H1 (cell line): Measurements from ENCODE around the gene DPH5. TPM values are rescaled to one million over a fixed set of nuclear protein-coding genes. Genes with fewer than 3 reads are reported as not detected.

Experiments
- ASH2L ChIP-seq: fragments of 200-600, 300-600 bp; sonication (generic); IDR thresholded peaks from one replicate; pipeline ENCODE4 v1.7.1; 2017; ENCODE audit warnings: low read length
- BRCA1 ChIP-seq: IDR thresholded peaks from 2 replicates; pipeline ENCODE4 v1.6.1; 2012; ENCODE audit warnings: low read depth, low read length, improper control_type of control experiment
- EGR1 ChIP-seq: IDR thresholded peaks from 2 replicates; pipeline ENCODE4 v1.6.1; 2011; ENCODE audit warnings: low read depth, low read length, borderline replicate concordance
- EP300 ChIP-seq, 2 experiments: IDR thresholded peaks; 1 replicate in 1 of 2; 2 replicates in 1 of 2; pipeline ENCODE4 v1.6.1; 2011 to 2012; ENCODE audit warnings: low read depth in 2 of 2, low read length in 2 of 2, mild to moderate bottlenecking in 2 of 2, borderline replicate concordance in 1 of 2, inconsistent platforms in 1 of 2, moderate library complexity in 1 of 2
- FOSL1 ChIP-seq: IDR thresholded peaks from 2 replicates; pipeline ENCODE4 v1.6.1; 2011; ENCODE audit warnings: mild to moderate bottlenecking, low read depth, low read length, moderate library complexity; ENCODE audit not compliant: insufficient read depth
- HDAC6 ChIP-seq: IDR thresholded peaks from one replicate; pipeline ENCODE4 v1.7.1; 2012; ENCODE audit warnings: low read depth, mild to moderate bottlenecking, inconsistent platforms, low read length, moderate library complexity
- KDM4A ChIP-seq: IDR thresholded peaks from one replicate; pipeline ENCODE4 v1.7.1; 2012; ENCODE audit warnings: low read depth, mild to moderate bottlenecking, moderate library complexity, low read length, inconsistent platforms; ENCODE audit not compliant: severe bottlenecking
- SIN3A ChIP-seq, 2 experiments: IDR thresholded peaks in 1 of 2; conservative IDR thresholded peaks in 1 of 2; 2 replicates each; pipeline ENCODE4 v1.6.1; 2011 to 2012; ENCODE audit warnings: low read length in 2 of 2, improper control_type of control experiment in 1 of 2, low read depth in 1 of 2, mild to moderate bottlenecking in 1 of 2
- polyA plus RNA-seq, 7 experiments: library from polyadenylated mRNA; depleted of rRNA in 3 of 7; stranded (reverse) in 5 of 7; unstranded in 2 of 7; fragments of >200 nt in 5 of 7; fragments of 200-250 nt in 2 of 7; gene quantifications; 1 replicate in 5 of 7; 2 replicates in 1 of 7; 4 replicates in 1 of 7; pipeline versions ENCODE4 v1.2.1 to v1.2.3, GENCODE V29; 2011 to 2013; ENCODE audit warnings: missing spikeins in 2 of 7, mixed read lengths in 2 of 7
- total RNA-seq: library from RNA; stranded (reverse); fragmentation: NEBNext Ultra II Directional; extraction: Animal tissue kit (Norgen Biotek cat#: 25700); gene quantifications from 2 replicates; pipeline ENCODE4 v1.2.1, GENCODE V29; 2021
- TF ChIP-seq, protein P1 (sequence below): IDR thresholded peaks from 2 replicates; pipeline ENCODE4 v1.6.1; 2012; ENCODE audit warnings: inconsistent platforms
- TF ChIP-seq, protein P2 (sequence below): fragments of 300-600 bp; sonication (generic); IDR thresholded peaks from 2 replicates; pipeline ENCODE4 v1.7.1; 2012; ENCODE audit warnings: low read length, moderate library complexity, mild to moderate bottlenecking, inconsistent platforms; ENCODE audit not compliant: insufficient replicate concordance

DPH5 gene
- total and polyA plus RNA-seq, 2 of the 8 experiments (the other 6 are each of a cell fraction or from before 2014, with no cell fraction given) = 67.7 to 106 TPM

DNA sequence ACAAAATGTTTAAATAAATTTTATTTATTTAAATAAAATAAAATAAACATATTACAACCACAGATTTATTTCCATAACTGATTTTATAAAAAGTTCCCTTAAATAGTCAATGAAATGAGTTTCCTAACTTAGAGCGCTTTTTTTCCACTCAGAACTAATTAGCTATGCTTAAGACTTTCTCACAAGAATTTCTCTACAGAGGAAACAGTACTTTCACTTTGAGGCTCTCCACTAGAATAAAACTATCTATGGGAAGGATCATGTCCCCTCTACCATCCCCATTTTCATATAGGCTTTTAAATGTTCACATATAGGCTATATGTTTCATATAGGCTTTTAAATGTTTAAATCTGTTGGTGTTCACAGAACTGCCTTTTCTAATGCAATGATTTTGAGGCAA is 40.0 kb upstream of the DPH5 start (continued):
- no peak for TF ChIP-seq EP300 (IDR thresholded peaks at IDR 0.05; ENCODE audit: borderline replicate concordance in 1 of 2, low read depth in 2 of 2, low read length in 2 of 2)
- TF ChIP-seq ASH2L = no peak
- TF ChIP-seq EGR1 = no peak
- TF ChIP-seq, protein P1, sequence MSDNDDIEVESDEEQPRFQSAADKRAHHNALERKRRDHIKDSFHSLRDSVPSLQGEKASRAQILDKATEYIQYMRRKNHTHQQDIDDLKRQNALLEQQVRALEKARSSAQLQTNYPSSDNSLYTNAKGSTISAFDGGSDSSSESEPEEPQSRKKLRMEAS = no peak
- TF ChIP-seq HDAC6 = no peak
- TF ChIP-seq KDM4A = no peak
- TF ChIP-seq, protein P2, sequence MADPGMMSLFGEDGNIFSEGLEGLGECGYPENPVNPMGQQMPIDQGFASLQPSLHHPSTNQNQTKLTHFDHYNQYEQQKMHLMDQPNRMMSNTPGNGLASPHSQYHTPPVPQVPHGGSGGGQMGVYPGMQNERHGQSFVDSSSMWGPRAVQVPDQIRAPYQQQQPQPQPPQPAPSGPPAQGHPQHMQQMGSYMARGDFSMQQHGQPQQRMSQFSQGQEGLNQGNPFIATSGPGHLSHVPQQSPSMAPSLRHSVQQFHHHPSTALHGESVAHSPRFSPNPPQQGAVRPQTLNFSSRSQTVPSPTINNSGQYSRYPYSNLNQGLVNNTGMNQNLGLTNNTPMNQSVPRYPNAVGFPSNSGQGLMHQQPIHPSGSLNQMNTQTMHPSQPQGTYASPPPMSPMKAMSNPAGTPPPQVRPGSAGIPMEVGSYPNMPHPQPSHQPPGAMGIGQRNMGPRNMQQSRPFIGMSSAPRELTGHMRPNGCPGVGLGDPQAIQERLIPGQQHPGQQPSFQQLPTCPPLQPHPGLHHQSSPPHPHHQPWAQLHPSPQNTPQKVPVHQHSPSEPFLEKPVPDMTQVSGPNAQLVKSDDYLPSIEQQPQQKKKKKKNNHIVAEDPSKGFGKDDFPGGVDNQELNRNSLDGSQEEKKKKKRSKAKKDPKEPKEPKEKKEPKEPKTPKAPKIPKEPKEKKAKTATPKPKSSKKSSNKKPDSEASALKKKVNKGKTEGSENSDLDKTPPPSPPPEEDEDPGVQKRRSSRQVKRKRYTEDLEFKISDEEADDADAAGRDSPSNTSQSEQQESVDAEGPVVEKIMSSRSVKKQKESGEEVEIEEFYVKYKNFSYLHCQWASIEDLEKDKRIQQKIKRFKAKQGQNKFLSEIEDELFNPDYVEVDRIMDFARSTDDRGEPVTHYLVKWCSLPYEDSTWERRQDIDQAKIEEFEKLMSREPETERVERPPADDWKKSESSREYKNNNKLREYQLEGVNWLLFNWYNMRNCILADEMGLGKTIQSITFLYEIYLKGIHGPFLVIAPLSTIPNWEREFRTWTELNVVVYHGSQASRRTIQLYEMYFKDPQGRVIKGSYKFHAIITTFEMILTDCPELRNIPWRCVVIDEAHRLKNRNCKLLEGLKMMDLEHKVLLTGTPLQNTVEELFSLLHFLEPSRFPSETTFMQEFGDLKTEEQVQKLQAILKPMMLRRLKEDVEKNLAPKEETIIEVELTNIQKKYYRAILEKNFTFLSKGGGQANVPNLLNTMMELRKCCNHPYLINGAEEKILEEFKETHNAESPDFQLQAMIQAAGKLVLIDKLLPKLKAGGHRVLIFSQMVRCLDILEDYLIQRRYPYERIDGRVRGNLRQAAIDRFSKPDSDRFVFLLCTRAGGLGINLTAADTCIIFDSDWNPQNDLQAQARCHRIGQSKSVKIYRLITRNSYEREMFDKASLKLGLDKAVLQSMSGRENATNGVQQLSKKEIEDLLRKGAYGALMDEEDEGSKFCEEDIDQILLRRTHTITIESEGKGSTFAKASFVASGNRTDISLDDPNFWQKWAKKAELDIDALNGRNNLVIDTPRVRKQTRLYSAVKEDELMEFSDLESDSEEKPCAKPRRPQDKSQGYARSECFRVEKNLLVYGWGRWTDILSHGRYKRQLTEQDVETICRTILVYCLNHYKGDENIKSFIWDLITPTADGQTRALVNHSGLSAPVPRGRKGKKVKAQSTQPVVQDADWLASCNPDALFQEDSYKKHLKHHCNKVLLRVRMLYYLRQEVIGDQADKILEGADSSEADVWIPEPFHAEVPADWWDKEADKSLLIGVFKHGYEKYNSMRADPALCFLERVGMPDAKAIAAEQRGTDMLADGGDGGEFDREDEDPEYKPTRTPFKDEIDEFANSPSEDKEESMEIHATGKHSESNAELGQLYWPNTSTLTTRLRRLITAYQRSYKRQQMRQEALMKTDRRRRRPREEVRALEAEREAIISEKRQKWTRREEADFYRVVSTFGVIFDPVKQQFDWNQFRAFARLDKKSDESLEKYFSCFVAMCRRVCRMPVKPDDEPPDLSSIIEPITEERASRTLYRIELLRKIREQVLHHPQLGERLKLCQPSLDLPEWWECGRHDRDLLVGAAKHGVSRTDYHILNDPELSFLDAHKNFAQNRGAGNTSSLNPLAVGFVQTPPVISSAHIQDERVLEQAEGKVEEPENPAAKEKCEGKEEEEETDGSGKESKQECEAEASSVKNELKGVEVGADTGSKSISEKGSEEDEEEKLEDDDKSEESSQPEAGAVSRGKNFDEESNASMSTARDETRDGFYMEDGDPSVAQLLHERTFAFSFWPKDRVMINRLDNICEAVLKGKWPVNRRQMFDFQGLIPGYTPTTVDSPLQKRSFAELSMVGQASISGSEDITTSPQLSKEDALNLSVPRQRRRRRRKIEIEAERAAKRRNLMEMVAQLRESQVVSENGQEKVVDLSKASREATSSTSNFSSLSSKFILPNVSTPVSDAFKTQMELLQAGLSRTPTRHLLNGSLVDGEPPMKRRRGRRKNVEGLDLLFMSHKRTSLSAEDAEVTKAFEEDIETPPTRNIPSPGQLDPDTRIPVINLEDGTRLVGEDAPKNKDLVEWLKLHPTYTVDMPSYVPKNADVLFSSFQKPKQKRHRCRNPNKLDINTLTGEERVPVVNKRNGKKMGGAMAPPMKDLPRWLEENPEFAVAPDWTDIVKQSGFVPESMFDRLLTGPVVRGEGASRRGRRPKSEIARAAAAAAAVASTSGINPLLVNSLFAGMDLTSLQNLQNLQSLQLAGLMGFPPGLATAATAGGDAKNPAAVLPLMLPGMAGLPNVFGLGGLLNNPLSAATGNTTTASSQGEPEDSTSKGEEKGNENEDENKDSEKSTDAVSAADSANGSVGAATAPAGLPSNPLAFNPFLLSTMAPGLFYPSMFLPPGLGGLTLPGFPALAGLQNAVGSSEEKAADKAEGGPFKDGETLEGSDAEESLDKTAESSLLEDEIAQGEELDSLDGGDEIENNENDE = no peak
- no peak for TF ChIP-seq FOSL1
- TF ChIP-seq SIN3A (conservative IDR thresholded peaks at IDR 0.05 in 1 of 2, IDR thresholded peaks at IDR 0.05 in 1 of 2; ENCODE audit: low read depth in 1 of 2, low read length in 2 of 2) = no peak
- no peak for TF ChIP-seq BRCA1
